Brain pericyte (primary cell): Measurements from ENCODE around the gene NUP210L.
A peak's percentile ranks its signal among the peaks of the same experiment; 100 is the strongest.
"Not testable (repeated sequence)": the region's sequence is repeated elsewhere in the genome, so short reads cannot be mapped to it uniquely, and the experiment has no call there.

Experiments
- DNase-seq: peaks from one replicate; pipeline ENCODE4 v3.0.0-alpha.2; 2012; ENCODE audit warnings: low read depth, low spot score

The NUP210L gene

GRCh38 chr1:153991806-153992205 is 163.1 kb downstream of the NUP210L start:
- DNase-seq: no peak

GRCh38 chr1:153991151-153991630 is 163.7 kb downstream of the NUP210L start:
- no peak for DNase-seq

- peak; percentile 88 for DNase-seq
Measured at GRCh38 chr1:153990468-153991150, 164.3 kb downstream of the NUP210L start, which contains the start of gene RPS27. TSS of gene RPS27 (plus strand) at chr1:153990762. CDS start at chr1:153990797, 35 bp downstream.

GRCh38 chr1:153987621-153988020 is 167.3 kb downstream of the NUP210L start:
- DNase-seq: no peak

- DNase-seq: no peak
Measured at GRCh38 chr1:153985941-153986761, 168.7 kb downstream of the NUP210L start, which contains the start of gene RAB13. TSS of gene RAB13 (minus strand) at chr1:153986339. CDS start at chr1:153986236, 103 bp downstream.

- peak; percentile 46 for DNase-seq
Measured at GRCh38 chr1:153985341-153985912, 169.4 kb downstream of the NUP210L start.

- DNase-seq: no peak
Measured at GRCh38 chr1:153984123-153984894, 170.6 kb downstream of the NUP210L start.

- DNase-seq: not testable (repeated sequence)
Measured at GRCh38 chr1:153981735-153982134, 173.1 kb downstream of the NUP210L start.

- DNase-seq: not testable (repeated sequence)
Measured at GRCh38 chr1:153979091-153979490, 175.8 kb downstream of the NUP210L start.

GRCh38 chr1:153978274-153978909 is 176.5 kb downstream of the NUP210L start:
- DNase-seq: no peak

GRCh38 chr1:153977250-153978240 is 177.3 kb downstream of the NUP210L start, which contains the start of gene JTB:
TSS of gene JTB (minus strand) at chr1:153977674. CDS start at chr1:153977252, 422 bp downstream.
- no peak for DNase-seq

GRCh38 chr1:153976819-153977249 is 178.0 kb downstream of the NUP210L start:
- no peak for DNase-seq

GRCh38 chr1:153973525-153973924 is 181.3 kb downstream of the NUP210L start:
- DNase-seq: no peak

GRCh38 chr1:153973071-153973470 is 181.8 kb downstream of the NUP210L start:
- no peak for DNase-seq

- no peak for DNase-seq
Measured at GRCh38 chr1:153970346-153970745, 184.5 kb downstream of the NUP210L start.

GRCh38 chr1:153968972-153969371 is 185.9 kb downstream of the NUP210L start:
- DNase-seq: no peak

- no peak for DNase-seq
Measured at GRCh38 chr1:153968408-153968807, 186.5 kb downstream of the NUP210L start.

- no peak for DNase-seq
Measured at GRCh38 chr1:153968000-153968363, 186.9 kb downstream of the NUP210L start.
